Bone marrow (tissue), 2 donors: ENCODE results near the gene DYRK1A.
"Not testable (repeated sequence)": the region's sequence is repeated elsewhere in the genome, so short reads cannot be mapped to it uniquely, and the experiment has no call there.

Source experiments
- DNase-seq, 2 donors: peaks; one replicate each; lab custom pipeline; 2025; lab: John Stamatoyannopoulos, UW

The DYRK1A gene

GRCh38 chr21:37366482-37367316 is at the start of gene DYRK1A:
TSS of gene DYRK1A (plus strand) at chr21:37366773. CDS start at chr21:37420375, 53,602 bp downstream.
- DNase-seq: peak; percentile 92 to 98

GRCh38 chr21:37319551-37319950 is 47.0 kb upstream of the DYRK1A start:
- DNase-seq: no peak

GRCh38 chr21:37322084-37322483 is 44.5 kb upstream of the DYRK1A start:
- DNase-seq: no peak

GRCh38 chr21:37324558-37324957 is 42.0 kb upstream of the DYRK1A start:
- no peak for DNase-seq

- not testable (repeated sequence) for DNase-seq
Observed at GRCh38 chr21:37328147-37328546, 38.4 kb upstream of the DYRK1A start.

GRCh38 chr21:37331411-37331810 is 35.2 kb upstream of the DYRK1A start:
- DNase-seq: no peak

- DNase-seq: no peak
Observed at GRCh38 chr21:37335053-37335452, 31.5 kb upstream of the DYRK1A start.

GRCh38 chr21:37337179-37337578 is 29.4 kb upstream of the DYRK1A start:
- DNase-seq: no peak

- no peak for DNase-seq
Observed at GRCh38 chr21:37337831-37338230, 28.7 kb upstream of the DYRK1A start.

GRCh38 chr21:37338671-37339551 is 27.7 kb upstream of the DYRK1A start:
- peak in 1 of 2 donors; percentile 82 for DNase-seq

- DNase-seq: no peak
Observed at GRCh38 chr21:37339552-37339939, 27.0 kb upstream of the DYRK1A start.

GRCh38 chr21:37341254-37341960 is 25.2 kb upstream of the DYRK1A start:
- no peak for DNase-seq

GRCh38 chr21:37342046-37342632 is 24.4 kb upstream of the DYRK1A start:
- DNase-seq: no peak

- no peak for DNase-seq
Observed at GRCh38 chr21:37346841-37347430, 19.6 kb upstream of the DYRK1A start.

- no peak for DNase-seq
Observed at GRCh38 chr21:37348664-37349063, 17.9 kb upstream of the DYRK1A start.

- DNase-seq: no peak
Observed at GRCh38 chr21:37350472-37350871, 16.1 kb upstream of the DYRK1A start.

GRCh38 chr21:37356706-37357105 is 9.9 kb upstream of the DYRK1A start:
- no peak for DNase-seq

- no peak for DNase-seq
Observed at GRCh38 chr21:37357691-37358090, 8.9 kb upstream of the DYRK1A start.

- DNase-seq: peak in 1 of 2 donors; percentile 100
Observed at GRCh38 chr21:37358397-37358796, 8.2 kb upstream of the DYRK1A start.

GRCh38 chr21:37363936-37364335 is 2.6 kb upstream of the DYRK1A start:
- DNase-seq: no peak

GRCh38 chr21:37364722-37365121 is 1.9 kb upstream of the DYRK1A start:
- DNase-seq: no peak
